ENCODE measurements around the gene DCAF17. TPM values are rescaled to one million over a fixed set of nuclear protein-coding genes. Genes with fewer than 3 reads are reported as not detected.

DCAF17 gene
- total and polyA plus RNA-seq, 2 of the 13 experiments (the other 11 are each of a cell fraction or from before 2014, with no cell fraction given), result 13.7 to 30.0 TPM

- TF ChIP-seq PREB (CRISPR knock-in tag; IDR thresholded peaks at IDR 0.05) (0 out of 2 replicates have a peak, but pooled peaks have one; percentile 47), NFE2L1 (CRISPR knock-in tag; IDR thresholded peaks at IDR 0.05; ENCODE audit: borderline replicate concordance) (0 out of 2 replicates have a peak, but pooled peaks have one; percentile 23), ZNF354B (CRISPR knock-in tag; IDR thresholded peaks at IDR 0.05) (peak; percentile 73; the same call in 1 of the 2 replicates), ISL2 (CRISPR knock-in tag; IDR thresholded peaks at IDR 0.05) (peak; percentile 70), RFXAP (CRISPR knock-in tag; IDR thresholded peaks at IDR 0.05; ENCODE audit: borderline replicate concordance) (peak; percentile 76), ZNF674 (CRISPR knock-in tag; IDR thresholded peaks at IDR 0.05; ENCODE audit: low read depth) (peak; percentile 83; the same call in 1 of the 2 replicates), CENPX (CRISPR knock-in tag; IDR thresholded peaks at IDR 0.05) (no peak), ESRRA (CRISPR knock-in tag; IDR thresholded peaks at IDR 0.05; ENCODE audit: low read depth) (peak; percentile 60; the same call in 1 of the 2 replicates), MAX (IDR thresholded peaks at IDR 0.05) (peak; percentile 83), ZSCAN12 (CRISPR knock-in tag; IDR thresholded peaks at IDR 0.05) (peak; percentile 65; the same call in 1 of the 2 replicates), SMAD3 (CRISPR knock-in tag; IDR thresholded peaks at IDR 0.05) (peak; percentile 9), SIX4 (CRISPR knock-in tag; IDR thresholded peaks at IDR 0.05) (no peak; the same call in 1 of the 2 replicates), ZNF784 (CRISPR knock-in tag; IDR thresholded peaks at IDR 0.05; ENCODE audit: borderline replicate concordance) (peak; percentile 93), PAX8 (CRISPR knock-in tag; IDR thresholded peaks at IDR 0.05; ENCODE audit: borderline replicate concordance) (peak; percentile 84; the same call in 1 of the 2 replicates), PAXIP1 (CRISPR knock-in tag; conservative IDR thresholded peaks at IDR 0.05) (peak; percentile 76), MXD1 (CRISPR knock-in tag; IDR thresholded peaks at IDR 0.05) (peak; percentile 98), ZIK1 (CRISPR knock-in tag; IDR thresholded peaks at IDR 0.05; ENCODE audit: borderline replicate concordance, low read depth) (peak; percentile 94), ZSCAN31 (CRISPR knock-in tag; IDR thresholded peaks at IDR 0.05; ENCODE audit: low read depth) (peak; percentile 95), NFRKB (IDR thresholded peaks at IDR 0.05) (no peak), ZNF24 (IDR thresholded peaks at IDR 0.05) (0 out of 2 replicates have a peak, but pooled peaks have one; percentile 7), ZFY (CRISPR knock-in tag; IDR thresholded peaks at IDR 0.05) (peak; percentile 100), ZNF576 (CRISPR knock-in tag; IDR thresholded peaks at IDR 0.05) (peak; percentile 87), HDAC1 (CRISPR knock-in tag; IDR thresholded peaks at IDR 0.05) (peak; percentile 85)
These were observed at the start of gene DCAF17 (continued) for GRCh38 chr2:171434013-171434989.
